ENCODE data around the gene ACTL9.

ACTL9 gene

DNA sequence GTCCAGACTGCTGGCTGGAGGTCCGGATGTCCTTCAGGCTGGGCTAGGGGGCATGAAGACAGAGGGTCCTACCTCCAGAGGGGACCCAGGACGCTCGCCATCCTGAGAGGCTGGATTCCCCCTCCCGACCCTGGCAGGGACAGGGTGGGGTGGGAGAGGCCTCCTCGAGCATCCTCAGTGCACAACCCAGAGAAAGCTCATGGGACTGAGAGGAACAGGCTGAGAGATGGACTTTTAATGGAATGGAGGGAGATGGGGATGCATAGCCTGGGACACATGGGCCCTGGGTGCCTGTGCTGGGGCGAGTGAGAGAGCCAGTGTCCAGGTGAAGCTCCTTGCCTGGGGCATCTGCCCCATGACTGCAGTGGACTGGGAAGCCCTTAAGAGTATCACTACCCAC is 3.1 kb downstream of the ACTL9 start:
- TF ChIP-seq EGR1 (IDR thresholded peaks at IDR 0.05) (no peak), CREB1 (IDR thresholded peaks at IDR 0.05; ENCODE audit: low read depth) (no peak)
- TF ChIP-seq, protein P1, sequence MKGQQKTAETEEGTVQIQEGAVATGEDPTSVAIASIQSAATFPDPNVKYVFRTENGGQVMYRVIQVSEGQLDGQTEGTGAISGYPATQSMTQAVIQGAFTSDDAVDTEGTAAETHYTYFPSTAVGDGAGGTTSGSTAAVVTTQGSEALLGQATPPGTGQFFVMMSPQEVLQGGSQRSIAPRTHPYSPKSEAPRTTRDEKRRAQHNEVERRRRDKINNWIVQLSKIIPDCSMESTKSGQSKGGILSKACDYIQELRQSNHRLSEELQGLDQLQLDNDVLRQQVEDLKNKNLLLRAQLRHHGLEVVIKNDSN (IDR thresholded peaks at IDR 0.05), result no peak

DNA sequence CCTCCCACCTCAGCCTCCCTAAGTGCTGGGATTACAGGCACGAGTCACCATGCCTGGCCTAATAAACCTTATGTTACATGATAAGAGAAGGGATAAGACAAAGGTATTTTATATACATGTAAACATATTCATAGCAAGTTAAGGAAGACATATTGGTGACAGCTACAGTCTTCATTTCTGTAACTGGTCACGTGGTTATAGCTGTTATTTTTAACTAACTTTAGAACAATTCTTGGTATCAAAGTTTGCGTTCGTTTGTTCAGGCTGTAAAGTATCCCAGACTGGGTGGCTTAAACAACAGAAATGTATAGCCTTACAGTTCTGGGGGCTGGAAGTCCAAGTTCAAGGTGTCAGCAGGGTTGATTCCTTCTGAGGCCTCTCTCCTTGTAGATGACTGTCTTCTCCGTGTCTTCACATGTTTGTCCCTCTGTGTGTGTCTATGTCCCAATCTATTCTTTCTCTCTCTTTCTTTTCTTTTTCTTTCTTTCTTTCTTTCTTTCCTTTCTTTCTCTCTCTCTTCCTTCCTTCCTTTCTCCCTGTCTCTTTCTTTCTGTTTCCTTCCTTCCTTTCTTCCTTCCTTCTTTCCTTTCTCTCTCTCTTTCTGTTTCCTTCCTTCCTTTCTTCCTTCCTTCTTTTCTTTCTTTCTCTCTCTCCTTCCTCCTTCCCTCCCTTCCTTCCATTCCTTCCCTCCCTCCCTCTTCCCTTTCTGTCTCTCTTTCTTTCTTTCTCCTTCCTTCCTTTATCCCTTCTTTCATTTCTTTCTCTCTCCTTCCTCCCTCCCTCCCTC is 7.6 kb downstream of the ACTL9 start:
- TF ChIP-seq EGR1 (IDR thresholded peaks at IDR 0.05) (no peak), TCF12 (IDR thresholded peaks at IDR 0.05; ENCODE audit: low read depth) (no peak), ZBTB7A (IDR thresholded peaks at IDR 0.05; ENCODE audit: low read depth) (no peak), FOXM1 (IDR thresholded peaks at IDR 0.05; ENCODE audit: borderline replicate concordance, low read depth) (no peak), RAD21 (IDR thresholded peaks at IDR 0.05; ENCODE audit: low read depth) (no peak), TEAD4 (IDR thresholded peaks at IDR 0.05) (no peak), TAF1 (IDR thresholded peaks at IDR 0.05; ENCODE audit: low read depth) (no peak), YY1 (IDR thresholded peaks at IDR 0.05; ENCODE audit: low read depth) (no peak), CEBPB (IDR thresholded peaks at IDR 0.05) (no peak), NFIC (IDR thresholded peaks at IDR 0.05) (no peak), EP300 (IDR thresholded peaks at IDR 0.05; ENCODE audit: borderline replicate concordance) (no peak), CREB1 (IDR thresholded peaks at IDR 0.05; ENCODE audit: low read depth) (no peak)
- TF ChIP-seq, protein P1 (IDR thresholded peaks at IDR 0.05), result no peak
- TF ChIP-seq, protein P2, sequence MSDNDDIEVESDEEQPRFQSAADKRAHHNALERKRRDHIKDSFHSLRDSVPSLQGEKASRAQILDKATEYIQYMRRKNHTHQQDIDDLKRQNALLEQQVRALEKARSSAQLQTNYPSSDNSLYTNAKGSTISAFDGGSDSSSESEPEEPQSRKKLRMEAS (IDR thresholded peaks at IDR 0.05), result no peak
- TF ChIP-seq, protein P3, sequence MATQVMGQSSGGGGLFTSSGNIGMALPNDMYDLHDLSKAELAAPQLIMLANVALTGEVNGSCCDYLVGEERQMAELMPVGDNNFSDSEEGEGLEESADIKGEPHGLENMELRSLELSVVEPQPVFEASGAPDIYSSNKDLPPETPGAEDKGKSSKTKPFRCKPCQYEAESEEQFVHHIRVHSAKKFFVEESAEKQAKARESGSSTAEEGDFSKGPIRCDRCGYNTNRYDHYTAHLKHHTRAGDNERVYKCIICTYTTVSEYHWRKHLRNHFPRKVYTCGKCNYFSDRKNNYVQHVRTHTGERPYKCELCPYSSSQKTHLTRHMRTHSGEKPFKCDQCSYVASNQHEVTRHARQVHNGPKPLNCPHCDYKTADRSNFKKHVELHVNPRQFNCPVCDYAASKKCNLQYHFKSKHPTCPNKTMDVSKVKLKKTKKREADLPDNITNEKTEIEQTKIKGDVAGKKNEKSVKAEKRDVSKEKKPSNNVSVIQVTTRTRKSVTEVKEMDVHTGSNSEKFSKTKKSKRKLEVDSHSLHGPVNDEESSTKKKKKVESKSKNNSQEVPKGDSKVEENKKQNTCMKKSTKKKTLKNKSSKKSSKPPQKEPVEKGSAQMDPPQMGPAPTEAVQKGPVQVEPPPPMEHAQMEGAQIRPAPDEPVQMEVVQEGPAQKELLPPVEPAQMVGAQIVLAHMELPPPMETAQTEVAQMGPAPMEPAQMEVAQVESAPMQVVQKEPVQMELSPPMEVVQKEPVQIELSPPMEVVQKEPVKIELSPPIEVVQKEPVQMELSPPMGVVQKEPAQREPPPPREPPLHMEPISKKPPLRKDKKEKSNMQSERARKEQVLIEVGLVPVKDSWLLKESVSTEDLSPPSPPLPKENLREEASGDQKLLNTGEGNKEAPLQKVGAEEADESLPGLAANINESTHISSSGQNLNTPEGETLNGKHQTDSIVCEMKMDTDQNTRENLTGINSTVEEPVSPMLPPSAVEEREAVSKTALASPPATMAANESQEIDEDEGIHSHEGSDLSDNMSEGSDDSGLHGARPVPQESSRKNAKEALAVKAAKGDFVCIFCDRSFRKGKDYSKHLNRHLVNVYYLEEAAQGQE (IDR thresholded peaks at IDR 0.05; ENCODE audit: low read depth), result no peak

DNA sequence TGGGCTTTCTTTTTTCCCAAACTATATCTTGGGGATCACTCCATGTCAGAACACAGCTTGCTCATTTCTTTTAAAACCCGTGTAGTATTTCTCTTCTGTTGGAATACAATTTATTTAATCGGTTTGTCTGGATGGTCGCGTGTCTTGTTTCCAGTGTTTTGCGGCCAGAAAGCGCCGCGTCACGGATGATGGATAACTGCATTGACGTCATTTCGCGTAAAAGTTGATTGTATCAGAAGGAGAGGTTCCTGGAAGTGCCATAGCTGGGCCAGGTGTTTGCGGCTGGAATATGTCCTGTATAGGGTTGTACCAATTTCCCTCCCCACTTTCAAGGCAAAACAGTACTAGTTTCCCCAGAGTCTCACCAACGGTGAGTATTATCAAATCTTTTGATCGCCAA is 9.7 kb downstream of the ACTL9 start:
- TF ChIP-seq EP300 (IDR thresholded peaks at IDR 0.05; ENCODE audit: borderline replicate concordance) (no peak), CREB1 (IDR thresholded peaks at IDR 0.05; ENCODE audit: low read depth) (no peak), ZBTB7A (IDR thresholded peaks at IDR 0.05; ENCODE audit: low read depth) (no peak), CEBPB (IDR thresholded peaks at IDR 0.05) (no peak), TEAD4 (IDR thresholded peaks at IDR 0.05) (no peak), EGR1 (IDR thresholded peaks at IDR 0.05) (no peak), TCF12 (IDR thresholded peaks at IDR 0.05; ENCODE audit: low read depth) (no peak), RAD21 (IDR thresholded peaks at IDR 0.05; ENCODE audit: low read depth) (no peak), YY1 (IDR thresholded peaks at IDR 0.05; ENCODE audit: low read depth) (no peak), NFIC (IDR thresholded peaks at IDR 0.05) (no peak), FOXM1 (IDR thresholded peaks at IDR 0.05; ENCODE audit: borderline replicate concordance, low read depth) (no peak)
- TF ChIP-seq, protein P2 (IDR thresholded peaks at IDR 0.05), result no peak
- TF ChIP-seq, protein P3 (IDR thresholded peaks at IDR 0.05; ENCODE audit: low read depth), result no peak
- TF ChIP-seq, protein P1 (IDR thresholded peaks at IDR 0.05), result no peak

DNA sequence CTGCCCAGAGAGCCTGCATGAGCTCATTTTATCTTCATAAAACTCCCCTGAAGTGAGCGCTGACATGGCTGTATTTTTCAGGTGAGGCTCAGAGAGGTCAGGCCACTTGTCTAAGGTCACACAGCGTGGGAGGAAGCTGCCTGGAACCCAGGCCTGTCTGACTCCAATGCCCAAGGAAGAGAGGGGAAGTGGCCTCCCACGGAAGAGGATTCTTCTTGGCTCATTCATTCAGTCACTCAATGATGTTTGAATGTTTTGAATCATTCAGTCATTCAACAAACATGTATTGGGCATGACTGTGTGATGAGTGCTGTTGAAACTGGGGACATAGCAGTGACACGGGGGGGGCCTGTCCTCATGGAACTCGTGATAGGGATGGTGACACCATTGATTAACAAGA is 12.0 kb downstream of the ACTL9 start:
- TF ChIP-seq TCF12 (IDR thresholded peaks at IDR 0.05; ENCODE audit: low read depth) (no peak), FOXM1 (IDR thresholded peaks at IDR 0.05; ENCODE audit: borderline replicate concordance, low read depth) (no peak), CREB1 (IDR thresholded peaks at IDR 0.05; ENCODE audit: low read depth) (no peak), TAF1 (IDR thresholded peaks at IDR 0.05; ENCODE audit: low read depth) (no peak), YY1 (IDR thresholded peaks at IDR 0.05; ENCODE audit: low read depth) (no peak), ZBTB7A (IDR thresholded peaks at IDR 0.05; ENCODE audit: low read depth) (no peak), NFIC (IDR thresholded peaks at IDR 0.05) (no peak)
- TF ChIP-seq, protein P1 (IDR thresholded peaks at IDR 0.05), result no peak
